Activated T-cell treated with anti-CD3 and anti-CD28 coated beads, Interleukin-2, amount 50 U/mL, for 24 hours (primary cell): ENCODE data around the gene GPD2.

Source experiments
- DNase-seq: peaks from one replicate; pipeline ENCODE4 v3.0.0-alpha.2; 2020
- H3K27ac Mint-ChIP-seq: 2 replicates; pipeline ENCODE4 v1.8.0; 2020; ENCODE audit warnings: mild to moderate bottlenecking, mixed read lengths
- H3K27me3 Mint-ChIP-seq: 2 replicates; pipeline ENCODE4 v1.8.0; 2020; ENCODE audit warnings: mixed read lengths
- H3K36me3 Mint-ChIP-seq: 2 replicates; pipeline ENCODE4 v1.8.0; 2020; ENCODE audit warnings: low read depth, mixed read lengths
- H3K4me1 Mint-ChIP-seq: 2 replicates; pipeline ENCODE4 v1.8.0; 2020; ENCODE audit warnings: low read depth, mixed read lengths
- H3K4me3 Mint-ChIP-seq: 2 replicates; pipeline ENCODE4 v1.8.0; 2020; ENCODE audit warnings: mild to moderate bottlenecking, moderate library complexity, mixed read lengths
- H3K9me3 Mint-ChIP-seq: 2 replicates; pipeline ENCODE4 v1.8.0; 2020; ENCODE audit warnings: mixed read lengths

The GPD2 gene

GRCh38 chr2:156435718-156436496 lies at the start of gene GPD2:
Gene GPD2, plus strand, starts transcription at chr2:156436379. Its CDS starts 39,727 bp downstream, at chr2:156476106.
- Mint-ChIP-seq H3K27ac (peak within 1 kb of the TSS; percentile 92), H3K36me3 (peaks cover 17% of the 10 kb centered on the region), H3K27me3 (no peaks in the 10 kb centered on the region), H3K9me3 (no peaks in the 10 kb centered on the region), H3K4me1 (peaks cover 41% of the 10 kb centered on the region), H3K4me3 (peak within 1 kb of the TSS; percentile 84)
- DNase-seq = peak; percentile 83

GRCh38 chr2:156394033-156394741 lies 42.0 kb upstream of the GPD2 start:
- Mint-ChIP-seq H3K9me3 (no peaks in the 10 kb centered on the region), H3K4me1 (peaks cover 19% of the 10 kb centered on the region), H3K27me3 (peaks cover 4% of the 10 kb centered on the region), H3K27ac (no peak overlapping the region), H3K36me3 (no peaks in the 10 kb centered on the region), H3K4me3 (no peak overlapping the region)
- DNase-seq = no peak

GRCh38 chr2:156396126-156396525 lies 40.1 kb upstream of the GPD2 start:
- Mint-ChIP-seq H3K36me3 (no peaks in the 10 kb centered on the region), H3K4me1 (peaks cover 31% of the 10 kb centered on the region), H3K4me3 (no peak overlapping the region), H3K27me3 (peaks cover 4% of the 10 kb centered on the region), H3K27ac (no peak overlapping the region), H3K9me3 (peaks cover 3% of the 10 kb centered on the region)
- DNase-seq = no peak

- Mint-ChIP-seq H3K36me3 (no peaks in the 10 kb centered on the region), H3K4me1 (peaks cover 36% of the 10 kb centered on the region), H3K4me3 (no peak overlapping the region), H3K27ac (no peak overlapping the region), H3K27me3 (peaks cover 4% of the 10 kb centered on the region), H3K9me3 (peaks cover 3% of the 10 kb centered on the region)
- no peak for DNase-seq
Measured at GRCh38 chr2:156397229-156397628, 39.0 kb upstream of the GPD2 start.

GRCh38 chr2:156398176-156398575 lies 38.0 kb upstream of the GPD2 start:
- Mint-ChIP-seq H3K4me3 (no peak overlapping the region), H3K4me1 (peaks cover 36% of the 10 kb centered on the region)

GRCh38 chr2:156399224-156399949 lies 36.8 kb upstream of the GPD2 start:
- Mint-ChIP-seq H3K4me3 (peak overlapping the region; percentile 76), H3K27ac (peak overlapping the region; percentile 93), H3K27me3 (no peaks in the 10 kb centered on the region), H3K9me3 (peaks cover 3% of the 10 kb centered on the region), H3K36me3 (no peaks in the 10 kb centered on the region), H3K4me1 (peaks cover 36% of the 10 kb centered on the region)
- DNase-seq = no peak

More at GRCh38 chr2:156398176-156398575, 38.0 kb upstream of the GPD2 start:
- DNase-seq = no peak
- no peaks in the 10 kb centered on the region for H3K36me3 Mint-ChIP-seq
- H3K9me3 Mint-ChIP-seq = peaks cover 3% of the 10 kb centered on the region
- no peak overlapping the region for H3K27ac Mint-ChIP-seq
- peaks cover 4% of the 10 kb centered on the region for H3K27me3 Mint-ChIP-seq

- Mint-ChIP-seq H3K27ac (peak overlapping the region; percentile 93), H3K4me3 (peak overlapping the region; percentile 76), H3K27me3 (no peaks in the 10 kb centered on the region), H3K36me3 (no peaks in the 10 kb centered on the region), H3K4me1 (peaks cover 36% of the 10 kb centered on the region), H3K9me3 (peaks cover 3% of the 10 kb centered on the region)
- DNase-seq = no peak
Measured at GRCh38 chr2:156399950-156400705, 36.1 kb upstream of the GPD2 start.

GRCh38 chr2:156400706-156401678 lies 35.2 kb upstream of the GPD2 start:
- Mint-ChIP-seq H3K4me1 (peaks cover 36% of the 10 kb centered on the region), H3K36me3 (no peaks in the 10 kb centered on the region), H3K27me3 (no peaks in the 10 kb centered on the region), H3K9me3 (peaks cover 3% of the 10 kb centered on the region), H3K4me3 (peak overlapping the region; percentile 76), H3K27ac (peak overlapping the region; percentile 93)
- DNase-seq = peak; percentile 87

- H3K27ac Mint-ChIP-seq = no peak overlapping the region
- no peaks in the 10 kb centered on the region for H3K27me3 Mint-ChIP-seq
- no peak for DNase-seq
- H3K4me3 Mint-ChIP-seq = no peak overlapping the region
- no peaks in the 10 kb centered on the region for H3K36me3 Mint-ChIP-seq
- peaks cover 3% of the 10 kb centered on the region for H3K9me3 Mint-ChIP-seq
- H3K4me1 Mint-ChIP-seq = peaks cover 32% of the 10 kb centered on the region
Measured at GRCh38 chr2:156401861-156402260, 34.3 kb upstream of the GPD2 start.

- peaks cover 13% of the 10 kb centered on the region for H3K27me3 Mint-ChIP-seq
- H3K27ac Mint-ChIP-seq = no peak overlapping the region
- H3K4me3 Mint-ChIP-seq = no peak overlapping the region
- no peaks in the 10 kb centered on the region for H3K9me3 Mint-ChIP-seq
- H3K36me3 Mint-ChIP-seq = no peaks in the 10 kb centered on the region
- DNase-seq = no peak
- peaks cover 8% of the 10 kb centered on the region for H3K4me1 Mint-ChIP-seq
Measured at GRCh38 chr2:156405586-156405985, 30.6 kb upstream of the GPD2 start.

GRCh38 chr2:156411835-156412234 lies 24.3 kb upstream of the GPD2 start:
- Mint-ChIP-seq H3K27me3 (peaks cover 13% of the 10 kb centered on the region), H3K9me3 (no peaks in the 10 kb centered on the region), H3K36me3 (no peaks in the 10 kb centered on the region), H3K4me1 (peaks cover 4% of the 10 kb centered on the region), H3K27ac (no peak overlapping the region), H3K4me3 (no peak overlapping the region)
- no peak for DNase-seq

GRCh38 chr2:156421851-156422250 lies 14.3 kb upstream of the GPD2 start:
- no peaks in the 10 kb centered on the region for H3K9me3 Mint-ChIP-seq
- H3K4me3 Mint-ChIP-seq = no peak overlapping the region
- no peak for DNase-seq
- H3K4me1 Mint-ChIP-seq = peaks cover 5% of the 10 kb centered on the region
- peaks cover 12% of the 10 kb centered on the region for H3K27me3 Mint-ChIP-seq
- H3K27ac Mint-ChIP-seq = no peak overlapping the region
- H3K36me3 Mint-ChIP-seq = no peaks in the 10 kb centered on the region

GRCh38 chr2:156423674-156424282 lies 12.4 kb upstream of the GPD2 start:
- DNase-seq = no peak
- Mint-ChIP-seq H3K36me3 (no peaks in the 10 kb centered on the region), H3K9me3 (no peaks in the 10 kb centered on the region), H3K27me3 (peaks cover 9% of the 10 kb centered on the region), H3K4me3 (no peak overlapping the region), H3K4me1 (peaks cover 5% of the 10 kb centered on the region), H3K27ac (no peak overlapping the region)
